Fibroblast of pulmonary artery (primary cell): ENCODE measurements around the gene ZCCHC10.

ENCODE experiments used
- DNase-seq: peaks from one replicate; pipeline ENCODE4 v3.0.0-alpha.2; 2010; ENCODE audit warnings: low read depth
- H3K4me3 ChIP-seq: replicated peaks from 2 replicates; pipeline ENCODE4 v1.5.1; 2011; ENCODE audit warnings: low read depth, mild to moderate bottlenecking, control low read depth, low read length, moderate library complexity
- CTCF ChIP-seq: IDR thresholded peaks from 2 replicates; pipeline ENCODE4 v1.5.1; 2011; ENCODE audit warnings: mild to moderate bottlenecking, control low read depth, low read length, inconsistent platforms; ENCODE audit errors: missing control alignments

ZCCHC10 gene

GRCh38 chr5:133025804-133026663 is at the start of gene ZCCHC10:
Gene ZCCHC10, minus strand, starts transcription at chr5:133026549. Its CDS starts 12 bp downstream, at chr5:133026537.
- H3K4me3 ChIP-seq, result peak within 1 kb of the TSS; percentile 80

DNA sequence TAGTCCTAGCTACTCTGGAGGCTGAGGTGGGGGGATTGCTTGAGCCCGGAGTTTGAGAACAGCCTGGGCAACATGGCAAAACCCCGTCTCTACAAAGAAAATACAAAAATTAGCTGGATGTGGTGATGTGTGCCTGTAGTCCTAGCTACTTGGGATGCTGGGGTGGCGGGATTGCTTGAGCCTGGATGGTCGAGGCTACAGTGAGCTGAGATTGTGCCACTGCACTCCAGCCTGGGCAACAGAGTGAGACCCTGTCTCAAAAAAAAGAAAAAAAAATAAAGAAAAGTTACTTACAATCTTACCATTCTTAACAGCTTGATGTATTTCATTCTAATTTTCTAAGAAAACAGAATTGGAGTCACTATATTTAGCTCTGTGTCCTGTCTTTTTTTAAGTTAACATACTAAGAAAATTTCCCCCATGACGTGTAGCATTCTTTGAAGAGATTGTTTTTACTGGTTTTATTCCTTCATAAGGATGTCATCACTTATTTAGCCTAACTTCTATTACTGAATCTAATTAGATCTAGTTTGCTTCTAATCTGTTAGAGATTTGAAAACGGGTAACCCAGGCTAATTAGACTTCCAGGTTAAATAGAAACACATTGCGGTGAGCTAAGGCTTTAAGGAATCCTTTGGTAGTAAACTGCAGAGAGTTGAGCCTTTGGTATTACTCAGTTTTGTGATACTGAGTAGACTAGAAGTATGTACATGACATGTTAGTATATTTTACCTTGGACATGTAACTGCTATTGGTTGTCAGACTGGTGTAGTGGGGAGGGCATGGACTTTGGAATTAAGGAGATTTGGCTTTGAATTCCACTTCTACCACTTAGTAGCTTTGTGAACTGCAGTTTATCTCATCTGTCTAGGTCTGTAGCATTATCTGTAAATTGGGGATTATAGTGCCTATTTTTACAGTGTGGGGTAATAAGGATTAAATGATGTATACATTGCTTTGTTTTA is 49.5 kb upstream of the ZCCHC10 start:
- no peak overlapping the region for H3K4me3 ChIP-seq
- no peak for TF ChIP-seq CTCF
- DNase-seq, result no peak

More at GRCh38 chr5:133025804-133026663, at the start of gene ZCCHC10:
- peak; percentile 93 for DNase-seq
- TF ChIP-seq CTCF, result no peak

DNA sequence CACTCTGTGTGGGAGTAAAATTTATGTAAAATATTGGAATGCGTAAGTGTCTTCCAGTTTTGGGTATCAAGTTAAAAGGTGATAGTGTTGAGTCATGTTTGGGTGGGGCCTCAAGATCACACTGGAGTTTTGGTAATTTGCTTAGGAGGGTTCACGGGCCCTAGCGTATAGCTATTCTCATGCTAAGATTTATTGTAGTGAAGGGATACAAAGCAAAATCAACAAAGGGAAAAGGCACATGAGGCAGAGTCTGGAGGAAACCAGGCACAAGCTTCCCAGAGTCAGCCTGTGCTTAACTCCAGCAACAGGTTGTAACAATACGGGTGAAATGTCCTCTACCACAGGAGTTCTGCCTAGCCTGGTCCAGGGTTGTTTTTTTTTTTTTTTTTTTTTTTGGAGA is 45.7 kb upstream of the ZCCHC10 start:
- no peak for DNase-seq
- H3K4me3 ChIP-seq, result no peak overlapping the region
- TF ChIP-seq CTCF, result no peak

GRCh38 chr5:133066045-133066444 is 39.7 kb upstream of the ZCCHC10 start:
- no peak overlapping the region for H3K4me3 ChIP-seq
- no peak for TF ChIP-seq CTCF
- DNase-seq, result no peak

- no peak for TF ChIP-seq CTCF
- H3K4me3 ChIP-seq, result no peak overlapping the region
- DNase-seq, result no peak
Observed at GRCh38 chr5:133065471-133065870, 39.1 kb upstream of the ZCCHC10 start.

GRCh38 chr5:133063965-133064364 is 37.6 kb upstream of the ZCCHC10 start:
- no peak for TF ChIP-seq CTCF

More at GRCh38 chr5:133063965-133064364, 37.6 kb upstream of the ZCCHC10 start:
- no peak overlapping the region for H3K4me3 ChIP-seq
- DNase-seq, result no peak
